GM21786 (cell line): Measurements from ENCODE around the gene LILRB3.
"Not testable (repeated sequence)": the region's sequence is repeated elsewhere in the genome, so short reads cannot be mapped to it uniquely, and the experiment has no call there.

Source experiments
- ATAC-seq: cut with Tn5 transposase; IDR thresholded peaks from one replicate; pipeline ENCODE4 v1.9.1; 2021; ENCODE audit not compliant: unreplicated experiment

LILRB3 gene

GRCh38 chr19:54242646-54243045 lies 19.8 kb upstream of the LILRB3 start, which contains the start of gene LILRA6:
TSS of gene LILRA6 (minus strand) at chr19:54242790.
- not testable (repeated sequence) for ATAC-seq

GRCh38 chr19:54242234-54242633 lies 19.4 kb upstream of the LILRB3 start:
- ATAC-seq, result not testable (repeated sequence)

GRCh38 chr19:54240372-54241336 lies 17.8 kb upstream of the LILRB3 start:
- not testable (repeated sequence) for ATAC-seq

- not testable (repeated sequence) for ATAC-seq
These were observed 16.9 kb upstream of the LILRB3 start for GRCh38 chr19:54239491-54240371.

- no peak for ATAC-seq
These were observed 11.1 kb upstream of the LILRB3 start for GRCh38 chr19:54233941-54234340.

GRCh38 chr19:54231077-54231931 lies 8.5 kb upstream of the LILRB3 start:
- no peak for ATAC-seq

- ATAC-seq, result no peak
These were observed 7.2 kb upstream of the LILRB3 start for GRCh38 chr19:54230031-54230430.

- no peak for ATAC-seq
These were observed 6.3 kb upstream of the LILRB3 start for GRCh38 chr19:54229146-54229545.

GRCh38 chr19:54224619-54225018 lies 1.8 kb upstream of the LILRB3 start:
- ATAC-seq, result not testable (repeated sequence)

- ATAC-seq, result not testable (repeated sequence)
These were observed 1.1 kb upstream of the LILRB3 start for GRCh38 chr19:54223937-54224281.

GRCh38 chr19:54223277-54223936 lies 600 bp upstream of the LILRB3 start:
- not testable (repeated sequence) for ATAC-seq

- ATAC-seq, result not testable (repeated sequence)
These were observed 860 bp downstream of the LILRB3 start for GRCh38 chr19:54221947-54222346.

GRCh38 chr19:54219702-54220101 lies 3.1 kb downstream of the LILRB3 start:
- ATAC-seq, result not testable (repeated sequence)

GRCh38 chr19:54218960-54219661 lies 3.7 kb downstream of the LILRB3 start:
- ATAC-seq, result no peak

GRCh38 chr19:54218259-54218658 lies 4.5 kb downstream of the LILRB3 start:
- no peak for ATAC-seq

GRCh38 chr19:54217517-54218247 lies 5.1 kb downstream of the LILRB3 start:
- not testable (repeated sequence) for ATAC-seq

- no peak for ATAC-seq
These were observed 5.9 kb downstream of the LILRB3 start for GRCh38 chr19:54216869-54217268.

GRCh38 chr19:54214734-54215133 lies 8.1 kb downstream of the LILRB3 start:
- ATAC-seq, result not testable (repeated sequence)

GRCh38 chr19:54214217-54214616 lies 8.6 kb downstream of the LILRB3 start:
- ATAC-seq, result not testable (repeated sequence)
